Neuronal stem cell (in vitro differentiated cells): ENCODE data around the gene EHD1.

Source experiments
- DNase-seq: peaks from one replicate; pipeline ENCODE4 v3.0.0-alpha.2; 2013; ENCODE audit warnings: low spot score
- H2AFZ ChIP-seq: one replicate; pipeline ENCODE4 v1.6.1; 2013; ENCODE audit warnings: mild to moderate bottlenecking, low read length, inconsistent platforms
- H2AK5ac ChIP-seq: 2 replicates; pipeline ENCODE4 v1.6.1; 2013; ENCODE audit warnings: low read depth, mild to moderate bottlenecking, inconsistent platforms, low read length, moderate library complexity, mixed read lengths
- H2BK120ac ChIP-seq: 2 replicates; pipeline ENCODE4 v1.6.1; 2013; ENCODE audit warnings: low read depth, mild to moderate bottlenecking, inconsistent platforms, low read length, moderate library complexity, mixed read lengths
- H2BK12ac ChIP-seq: one replicate; pipeline ENCODE4 v1.6.1; 2013; ENCODE audit warnings: low read length, inconsistent platforms
- H2BK15ac ChIP-seq: 2 replicates; pipeline ENCODE4 v1.6.1; 2013; ENCODE audit warnings: mild to moderate bottlenecking, low read length, inconsistent platforms, mixed read lengths
- H2BK5ac ChIP-seq: one replicate; pipeline ENCODE4 v1.6.1; 2013; ENCODE audit warnings: inconsistent platforms, mild to moderate bottlenecking, low read length, moderate library complexity
- H3K14ac ChIP-seq: one replicate; pipeline ENCODE4 v1.6.1; 2013; ENCODE audit warnings: low read length, inconsistent platforms
- H3K18ac ChIP-seq: 2 replicates; pipeline ENCODE4 v1.6.1; 2013; ENCODE audit warnings: low read length, inconsistent platforms
- H3K23ac ChIP-seq: 2 replicates; pipeline ENCODE4 v1.6.1; 2013; ENCODE audit warnings: low read depth, mild to moderate bottlenecking, mixed read lengths, low read length, inconsistent platforms; ENCODE audit not compliant: poor library complexity
- H3K27ac ChIP-seq: replicated peaks from 3 replicates; pipeline ENCODE4 v1.5.1; 2013; ENCODE audit warnings: low read length, inconsistent platforms
- H3K27me3 ChIP-seq, 3 experiments: 2 replicates each; pipeline ENCODE4 v1.6.1; 2013; ENCODE audit warnings: low read length in 3 of 3, mild to moderate bottlenecking in 2 of 3, inconsistent platforms in 1 of 3, low read depth in 1 of 3, mixed read lengths in 1 of 3, moderate library complexity in 1 of 3; ENCODE audit not compliant: control insufficient read depth in 3 of 3, insufficient read depth in 3 of 3
- H3K36me3 ChIP-seq, 2 donors: replicated peaks in 1 of 2; 2 replicates each; pipeline ENCODE4 v1.6.1; 2013; ENCODE audit warnings: low read length in 2 of 2; ENCODE audit not compliant: control insufficient read depth in 2 of 2, insufficient read depth in 2 of 2
- H3K4ac ChIP-seq: 2 replicates; pipeline ENCODE4 v1.6.1; 2013; ENCODE audit warnings: inconsistent platforms, mild to moderate bottlenecking, low read length, moderate library complexity
- H3K4me1 ChIP-seq, 2 donors: 1 replicate in 1 of 2; 2 replicates in 1 of 2; pipeline ENCODE4 v1.6.1; 2013; ENCODE audit warnings: low read length in 2 of 2, low read depth in 1 of 2; ENCODE audit not compliant: control insufficient read depth in 2 of 2, insufficient read depth in 1 of 2
- H3K4me2 ChIP-seq: one replicate; pipeline ENCODE4 v1.6.1; 2013; ENCODE audit warnings: mild to moderate bottlenecking, low read length, inconsistent platforms; ENCODE audit not compliant: insufficient read depth, poor library complexity, severe bottlenecking
- H3K4me3 ChIP-seq, 2 donors: 2 replicates each; pipeline ENCODE4 v1.5.1; 2013; ENCODE audit warnings: low read length in 2 of 2, mild to moderate bottlenecking in 2 of 2, inconsistent platforms in 1 of 2, moderate library complexity in 1 of 2
- H3K79me1 ChIP-seq: one replicate; pipeline ENCODE4 v1.6.1; 2013; ENCODE audit warnings: low read depth, mild to moderate bottlenecking, inconsistent platforms, low read length, moderate library complexity
- H3K9ac ChIP-seq: one replicate; pipeline ENCODE4 v1.6.1; 2013; ENCODE audit warnings: mild to moderate bottlenecking, low read depth, low read length, inconsistent platforms; ENCODE audit not compliant: poor library complexity
- H3K9me3 ChIP-seq, 2 donors: replicated peaks in 1 of 2; 2 replicates each; pipeline versions ENCODE3 to v1.6.1; 2013; ENCODE audit warnings: low read length in 2 of 2, mild to moderate bottlenecking in 2 of 2, inconsistent platforms in 1 of 2, low read depth in 1 of 2, mixed read lengths in 1 of 2, moderate library complexity in 1 of 2; ENCODE audit not compliant: control insufficient read depth in 2 of 2, insufficient read depth in 1 of 2
- H4K8ac ChIP-seq: one replicate; pipeline ENCODE4 v1.6.1; 2013; ENCODE audit warnings: low read depth, mild to moderate bottlenecking, inconsistent platforms, low read length, moderate library complexity
- H4K91ac ChIP-seq: one replicate; pipeline ENCODE4 v1.6.1; 2013; ENCODE audit warnings: low read length, low read depth, mild to moderate bottlenecking, inconsistent platforms; ENCODE audit not compliant: poor library complexity
- WGBS, 2 donors: extraction: QIAGEN DNeasy Blood & Tissue Kit; methylation state at CpG; one replicate each; pipeline ENCODE4 v1.1.7; 2013; ENCODE audit warnings: missing lambda C conversion rate in 2 of 2, mixed read lengths in 1 of 2; ENCODE audit not compliant: insufficient read length in 2 of 2, insufficient replicate concordance in 1 of 2; ENCODE audit errors: extremely low coverage in 2 of 2; 5-methylcytosine and 5-hydroxymethylcytosine counted together

EHD1 gene

GRCh38 chr11:64844330-64845128 is 33.9 kb downstream of the EHD1 start, which contains the start of gene CDC42BPG:
Gene CDC42BPG (minus strand): TSS chr11:64844653. CDS start chr11:64844569, 84 bp downstream.
- peak within 1 kb of the TSS; percentile 60 for H3K4ac ChIP-seq
- peak within 1 kb of the TSS; percentile 30 for H3K9ac ChIP-seq
- DNase-seq: no peak
- peak within 1 kb of the TSS; percentile 7 for H4K8ac ChIP-seq
- no peak within 1 kb of the TSS for H3K27ac ChIP-seq
- peak within 1 kb of the TSS; percentile 78 for H3K4me2 ChIP-seq
- H2AK5ac ChIP-seq: peak within 1 kb of the TSS; percentile 99
- H3K9me3 ChIP-seq: no peaks in the 10 kb centered on the region
- H3K4me3 ChIP-seq: peak within 1 kb of the TSS in 1 of 2 donors; percentile 77
- H3K14ac ChIP-seq: no peak within 1 kb of the TSS
- no CpG with 5 or more reads among the region's 96 CpGs for WGBS, 2 donors
- H3K4me1 ChIP-seq: peaks cover 15 to 20% of the 10 kb centered on the region in 2 donors
- peak within 1 kb of the TSS; percentile 82 for H2AFZ ChIP-seq
- H3K79me1 ChIP-seq: no peaks in the 10 kb centered on the region
- peak within 1 kb of the TSS; percentile 14 for H2BK12ac ChIP-seq
- H2BK15ac ChIP-seq: peak within 1 kb of the TSS; percentile 99
- peak within 1 kb of the TSS; percentile 8 for H2BK5ac ChIP-seq
- peak within 1 kb of the TSS; percentile 91 for H3K18ac ChIP-seq
- peaks cover 0 to 18% (median 8%) of the 10 kb centered on the region in 3 experiments for H3K27me3 ChIP-seq
- no peak within 1 kb of the TSS for H4K91ac ChIP-seq
- H2BK120ac ChIP-seq: peak within 1 kb of the TSS; percentile 39
- no peaks in the 10 kb centered on the region for H3K36me3 ChIP-seq
- peak within 1 kb of the TSS; percentile 60 for H3K23ac ChIP-seq

- H3K27ac ChIP-seq: no peak overlapping the region
- H2BK5ac ChIP-seq: peak overlapping the region; percentile 8
- DNase-seq: no peak
- H3K9ac ChIP-seq: peak overlapping the region; percentile 30
- WGBS, 2 donors: no CpG with 5 or more reads among the region's 27 CpGs
- peak overlapping the region; percentile 99 for H2AK5ac ChIP-seq
- H3K27me3 ChIP-seq: peaks cover 0 to 18% (median 8%) of the 10 kb centered on the region in 3 experiments
- peak overlapping the region; percentile 39 for H2BK120ac ChIP-seq
- H4K8ac ChIP-seq: peak overlapping the region; percentile 7
- peak overlapping the region; percentile 78 for H3K4me2 ChIP-seq
- H4K91ac ChIP-seq: no peak overlapping the region
- H3K18ac ChIP-seq: peak overlapping the region; percentile 91
- H3K4me1 ChIP-seq: peaks cover 15 to 20% of the 10 kb centered on the region in 2 donors
- H3K14ac ChIP-seq: no peak overlapping the region
- no peaks in the 10 kb centered on the region for H3K79me1 ChIP-seq
- H3K4me3 ChIP-seq: peak overlapping the region in 1 of 2 donors; percentile 0
- peak overlapping the region; percentile 99 for H2BK15ac ChIP-seq
- peak overlapping the region; percentile 60 for H3K4ac ChIP-seq
- peak overlapping the region; percentile 82 for H2AFZ ChIP-seq
- no peaks in the 10 kb centered on the region for H3K36me3 ChIP-seq
- H3K23ac ChIP-seq: peak overlapping the region; percentile 26
- no peaks in the 10 kb centered on the region for H3K9me3 ChIP-seq
- H2BK12ac ChIP-seq: peak overlapping the region; percentile 14
These were observed 34.6 kb downstream of the EHD1 start for GRCh38 chr11:64843686-64844329.

GRCh38 chr11:64842851-64843685 is 35.4 kb downstream of the EHD1 start:
- Histone ChIP-seq H3K4me2 (no peak overlapping the region), H2AK5ac (peak overlapping the region; percentile 99), H2BK5ac (peak overlapping the region; percentile 8), H3K23ac (no peak overlapping the region), H3K9me3 (no peaks in the 10 kb centered on the region), H3K4ac (peak overlapping the region; percentile 60), H3K79me1 (no peaks in the 10 kb centered on the region), H3K9ac (no peak overlapping the region), H3K18ac (peak overlapping the region; percentile 89), H2BK120ac (no peak overlapping the region), H3K36me3 (no peaks in the 10 kb centered on the region), H4K91ac (no peak overlapping the region), H2BK15ac (peak overlapping the region; percentile 99), H3K14ac (peak overlapping the region; percentile 84), H3K27ac (no peak overlapping the region), H3K27me3 (peaks cover 0 to 18% (median 8%) of the 10 kb centered on the region in 3 experiments), H4K8ac (peak overlapping the region; percentile 7), H2AFZ (peak overlapping the region; percentile 85), H3K4me3 (no peak overlapping the region), H3K4me1 (peaks cover 15 to 20% of the 10 kb centered on the region in 2 donors), H2BK12ac (peak overlapping the region; percentile 14)
- DNase-seq: no peak
- no CpG with 5 or more reads among the region's 19 CpGs for WGBS, 2 donors
